SW 1271 (cell line): ENCODE results near the gene PTPN1.
A peak's percentile ranks its signal among the peaks of the same experiment; 100 is the strongest.
"Not testable (repeated sequence)": the region's sequence is repeated elsewhere in the genome, so short reads cannot be mapped to it uniquely, and the experiment has no call there.

Experiments used
- DNase-seq, 2 experiments: peaks; one replicate each; lab custom pipeline; 2025; lab: John Stamatoyannopoulos, UW

The PTPN1 gene

GRCh38 chr20:50591233-50591852, 81.2 kb downstream of the PTPN1 start:
- no peak for DNase-seq

- DNase-seq: no peak
These were observed 82.3 kb downstream of the PTPN1 start for GRCh38 chr20:50592282-50593004.

- DNase-seq: no peak
These were observed 82.8 kb downstream of the PTPN1 start for GRCh38 chr20:50593005-50593335.

GRCh38 chr20:50594231-50594590, 84.0 kb downstream of the PTPN1 start:
- no peak for DNase-seq

GRCh38 chr20:50594591-50595432, 84.6 kb downstream of the PTPN1 start:
- DNase-seq: no peak

GRCh38 chr20:50595433-50595895, 85.3 kb downstream of the PTPN1 start:
- no peak for DNase-seq

- peak in 1 of 2 experiments; percentile 27 for DNase-seq
These were observed 86.0 kb downstream of the PTPN1 start for GRCh38 chr20:50595988-50596693.

- no peak for DNase-seq
These were observed 86.5 kb downstream of the PTPN1 start for GRCh38 chr20:50596694-50597021.

- no peak for DNase-seq
These were observed 87.3 kb downstream of the PTPN1 start for GRCh38 chr20:50597406-50597969.

- DNase-seq: no peak
These were observed 87.9 kb downstream of the PTPN1 start for GRCh38 chr20:50598074-50598473.

- DNase-seq: not testable (repeated sequence)
These were observed 88.6 kb downstream of the PTPN1 start for GRCh38 chr20:50598768-50599167.

- no peak for DNase-seq
These were observed 90.2 kb downstream of the PTPN1 start for GRCh38 chr20:50600281-50600895.

GRCh38 chr20:50601511-50602431, 91.6 kb downstream of the PTPN1 start:
- DNase-seq: no peak

- DNase-seq: no peak
These were observed 92.4 kb downstream of the PTPN1 start for GRCh38 chr20:50602432-50603088.

GRCh38 chr20:50604451-50604850, 94.3 kb downstream of the PTPN1 start:
- no peak for DNase-seq

GRCh38 chr20:50605136-50605535, 95.0 kb downstream of the PTPN1 start:
- DNase-seq: no peak

- no peak for DNase-seq
These were observed 97.3 kb downstream of the PTPN1 start for GRCh38 chr20:50607436-50607835.

- no peak for DNase-seq
These were observed 97.9 kb downstream of the PTPN1 start for GRCh38 chr20:50607850-50608749.

GRCh38 chr20:50608750-50609104, 98.5 kb downstream of the PTPN1 start:
- no peak for DNase-seq
